Fibroblast of skin of right quadriceps (primary cell): ENCODE results near the gene NPDC1.

Experiments
- DNase-seq: peaks from one replicate; pipeline ENCODE4 v3.0.0-alpha.2; 2013

Gene NPDC1

GRCh38 chr9:136990242-136990911 lies 55.6 kb downstream of the NPDC1 start:
- no peak for DNase-seq
